Measurements from ENCODE around the gene GRPEL2.

DNA sequence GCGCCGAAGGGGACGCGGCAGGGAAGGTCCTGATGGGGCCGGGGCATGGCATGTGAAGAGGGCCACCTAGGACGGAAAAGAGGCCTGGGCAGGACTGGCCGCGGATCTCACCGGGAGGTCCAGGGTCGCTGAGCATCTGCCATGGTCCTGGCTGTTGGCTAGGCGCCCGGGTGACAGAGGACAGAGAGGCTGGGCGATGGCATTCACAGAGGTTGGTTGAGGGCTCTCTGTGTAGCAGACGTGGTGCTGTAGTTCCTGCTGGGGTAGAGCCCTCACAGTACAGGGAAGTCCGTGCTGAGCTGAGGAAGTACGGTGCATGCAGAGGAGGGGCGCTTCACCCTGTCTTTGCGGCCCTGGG lies 13.0 kb downstream of the GRPEL2 start:
- no peak for TF ChIP-seq EZH2 (IDR thresholded peaks at IDR 0.05; ENCODE audit: borderline replicate concordance, low read depth, low read length, severe bottlenecking)
- TF ChIP-seq, protein P1, sequence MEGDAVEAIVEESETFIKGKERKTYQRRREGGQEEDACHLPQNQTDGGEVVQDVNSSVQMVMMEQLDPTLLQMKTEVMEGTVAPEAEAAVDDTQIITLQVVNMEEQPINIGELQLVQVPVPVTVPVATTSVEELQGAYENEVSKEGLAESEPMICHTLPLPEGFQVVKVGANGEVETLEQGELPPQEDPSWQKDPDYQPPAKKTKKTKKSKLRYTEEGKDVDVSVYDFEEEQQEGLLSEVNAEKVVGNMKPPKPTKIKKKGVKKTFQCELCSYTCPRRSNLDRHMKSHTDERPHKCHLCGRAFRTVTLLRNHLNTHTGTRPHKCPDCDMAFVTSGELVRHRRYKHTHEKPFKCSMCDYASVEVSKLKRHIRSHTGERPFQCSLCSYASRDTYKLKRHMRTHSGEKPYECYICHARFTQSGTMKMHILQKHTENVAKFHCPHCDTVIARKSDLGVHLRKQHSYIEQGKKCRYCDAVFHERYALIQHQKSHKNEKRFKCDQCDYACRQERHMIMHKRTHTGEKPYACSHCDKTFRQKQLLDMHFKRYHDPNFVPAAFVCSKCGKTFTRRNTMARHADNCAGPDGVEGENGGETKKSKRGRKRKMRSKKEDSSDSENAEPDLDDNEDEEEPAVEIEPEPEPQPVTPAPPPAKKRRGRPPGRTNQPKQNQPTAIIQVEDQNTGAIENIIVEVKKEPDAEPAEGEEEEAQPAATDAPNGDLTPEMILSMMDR (IDR thresholded peaks at IDR 0.05; ENCODE audit: extremely low read depth in 1 of 2, insufficient read depth in 1 of 2, low read depth in 1 of 2, low read length in 2 of 2) = no peak
- TF ChIP-seq POLR2A (IDR thresholded peaks at IDR 0.05; ENCODE audit: low read depth, low read length) = no peak
- TF ChIP-seq FOS (IDR thresholded peaks at IDR 0.05; ENCODE audit: borderline replicate concordance, insufficient read depth, low read length) = no peak
